Stimulated activated CD8-positive, alpha-beta memory T cell treated with anti-CD3 and anti-CD28 coated beads, Interleukin-4, amount 100 ng/mL, for 1 hour (primary cell): ENCODE results near the gene NDUFS5.
"Not testable (repeated sequence)": the region's sequence is repeated elsewhere in the genome, so short reads cannot be mapped to it uniquely, and the experiment has no call there.

Experiments
- DNase-seq, 2 donors: peaks; one replicate each; pipeline ENCODE4 v3.0.0-alpha.2; 2020; ENCODE audit warnings: low read depth in 2 of 2, low spot score in 1 of 2

NDUFS5 gene

GRCh38 chr1:39014956-39015355, 11.2 kb upstream of the NDUFS5 start:
- DNase-seq, result not testable (repeated sequence)

GRCh38 chr1:39016604-39017171, 9.5 kb upstream of the NDUFS5 start:
- no peak for DNase-seq

- no peak for DNase-seq
Observed at GRCh38 chr1:39017266-39017665, 8.9 kb upstream of the NDUFS5 start.

GRCh38 chr1:39020494-39020893, 5.7 kb upstream of the NDUFS5 start:
- DNase-seq, result not testable (repeated sequence)

- DNase-seq, result no peak
Observed at GRCh38 chr1:39021426-39021825, 4.7 kb upstream of the NDUFS5 start.

- no peak for DNase-seq
Observed at GRCh38 chr1:39023140-39023539, 3.0 kb upstream of the NDUFS5 start.

GRCh38 chr1:39026866-39027507, 837 bp downstream of the NDUFS5 start:
- no peak for DNase-seq

GRCh38 chr1:39034114-39034654, 8.0 kb downstream of the NDUFS5 start:
- DNase-seq, result no peak

- no peak for DNase-seq
Observed at GRCh38 chr1:39036678-39037077, 10.5 kb downstream of the NDUFS5 start.

GRCh38 chr1:39043513-39043912, 17.4 kb downstream of the NDUFS5 start:
- no peak for DNase-seq

GRCh38 chr1:39044762-39045161, 18.6 kb downstream of the NDUFS5 start:
- no peak for DNase-seq

GRCh38 chr1:39045231-39045630, 19.1 kb downstream of the NDUFS5 start:
- no peak for DNase-seq

GRCh38 chr1:39046613-39047210, 20.6 kb downstream of the NDUFS5 start:
- DNase-seq, result no peak

GRCh38 chr1:39047374-39048229, 21.5 kb downstream of the NDUFS5 start:
- DNase-seq, result no peak

- DNase-seq, result no peak
Observed at GRCh38 chr1:39048745-39049370, 22.7 kb downstream of the NDUFS5 start.

- DNase-seq, result no peak
Observed at GRCh38 chr1:39050001-39050400, 23.9 kb downstream of the NDUFS5 start.

- DNase-seq, result not testable (repeated sequence)
Observed at GRCh38 chr1:39051193-39051850, 25.2 kb downstream of the NDUFS5 start.

GRCh38 chr1:39051956-39052355, 25.8 kb downstream of the NDUFS5 start:
- no peak for DNase-seq

GRCh38 chr1:39055213-39055710, 29.1 kb downstream of the NDUFS5 start:
- DNase-seq, result not testable (repeated sequence)

GRCh38 chr1:39061516-39061915, 35.4 kb downstream of the NDUFS5 start:
- DNase-seq, result not testable (repeated sequence)
